ENCODE data around the gene TCF15. TPM values are rescaled to one million over a fixed set of nuclear protein-coding genes. Genes with fewer than 3 reads are reported as not detected.

TCF15 gene
- total RNA-seq, 4 donors from 2014 or later: 1.2 to 13.2 (median 2.6) TPM

DNA sequence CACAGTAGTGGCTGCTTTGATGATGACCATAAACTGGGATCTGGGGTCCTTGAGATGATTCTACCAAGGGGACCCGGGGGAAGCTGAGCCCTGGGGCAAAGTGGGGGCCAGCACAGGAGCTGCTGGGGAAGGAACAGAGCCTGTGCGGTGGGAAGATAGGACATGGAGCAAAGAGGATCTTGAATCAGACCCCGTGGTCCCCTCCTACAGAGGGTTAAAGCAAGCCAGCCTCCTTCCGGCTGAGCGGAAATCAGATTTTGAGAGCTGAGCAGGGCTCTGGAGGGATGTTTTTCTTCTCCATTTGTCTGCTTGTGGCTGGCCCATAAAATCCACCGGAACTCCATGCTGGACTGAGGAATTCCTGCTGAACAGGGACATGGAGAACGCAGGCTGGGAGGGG, 10.1 kb upstream of the TCF15 start:
- ATAC-seq (ENCODE audit: low FRiP score) (no peak), DNase-seq (ENCODE audit: low spot score) (no peak)
- TF ChIP-seq, protein P1, sequence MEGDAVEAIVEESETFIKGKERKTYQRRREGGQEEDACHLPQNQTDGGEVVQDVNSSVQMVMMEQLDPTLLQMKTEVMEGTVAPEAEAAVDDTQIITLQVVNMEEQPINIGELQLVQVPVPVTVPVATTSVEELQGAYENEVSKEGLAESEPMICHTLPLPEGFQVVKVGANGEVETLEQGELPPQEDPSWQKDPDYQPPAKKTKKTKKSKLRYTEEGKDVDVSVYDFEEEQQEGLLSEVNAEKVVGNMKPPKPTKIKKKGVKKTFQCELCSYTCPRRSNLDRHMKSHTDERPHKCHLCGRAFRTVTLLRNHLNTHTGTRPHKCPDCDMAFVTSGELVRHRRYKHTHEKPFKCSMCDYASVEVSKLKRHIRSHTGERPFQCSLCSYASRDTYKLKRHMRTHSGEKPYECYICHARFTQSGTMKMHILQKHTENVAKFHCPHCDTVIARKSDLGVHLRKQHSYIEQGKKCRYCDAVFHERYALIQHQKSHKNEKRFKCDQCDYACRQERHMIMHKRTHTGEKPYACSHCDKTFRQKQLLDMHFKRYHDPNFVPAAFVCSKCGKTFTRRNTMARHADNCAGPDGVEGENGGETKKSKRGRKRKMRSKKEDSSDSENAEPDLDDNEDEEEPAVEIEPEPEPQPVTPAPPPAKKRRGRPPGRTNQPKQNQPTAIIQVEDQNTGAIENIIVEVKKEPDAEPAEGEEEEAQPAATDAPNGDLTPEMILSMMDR (IDR thresholded peaks at IDR 0.05): no peak

DNA sequence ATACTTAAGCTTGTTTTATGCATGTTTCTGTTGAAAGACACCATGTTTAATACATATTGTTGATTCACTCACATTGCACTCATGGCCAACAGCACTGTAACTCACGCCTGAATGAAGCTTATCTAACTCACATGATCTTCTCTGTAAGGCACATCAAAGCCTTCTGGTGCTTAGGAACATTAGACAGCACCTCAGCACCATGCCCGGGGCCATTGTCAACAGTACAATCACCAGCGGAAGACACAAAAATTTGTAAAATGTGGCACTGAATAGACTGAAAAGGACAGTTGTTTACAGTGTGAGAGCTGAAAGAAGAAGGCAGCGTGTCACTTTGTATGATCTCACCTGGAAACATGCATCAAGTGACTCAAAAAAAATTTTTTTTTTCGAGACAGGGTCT, 8.9 kb upstream of the TCF15 start:
- TF ChIP-seq, protein P1 (IDR thresholded peaks at IDR 0.05): no peak
- DNase-seq (ENCODE audit: low spot score) (no peak), ATAC-seq (ENCODE audit: low FRiP score) (no peak)

DNA sequence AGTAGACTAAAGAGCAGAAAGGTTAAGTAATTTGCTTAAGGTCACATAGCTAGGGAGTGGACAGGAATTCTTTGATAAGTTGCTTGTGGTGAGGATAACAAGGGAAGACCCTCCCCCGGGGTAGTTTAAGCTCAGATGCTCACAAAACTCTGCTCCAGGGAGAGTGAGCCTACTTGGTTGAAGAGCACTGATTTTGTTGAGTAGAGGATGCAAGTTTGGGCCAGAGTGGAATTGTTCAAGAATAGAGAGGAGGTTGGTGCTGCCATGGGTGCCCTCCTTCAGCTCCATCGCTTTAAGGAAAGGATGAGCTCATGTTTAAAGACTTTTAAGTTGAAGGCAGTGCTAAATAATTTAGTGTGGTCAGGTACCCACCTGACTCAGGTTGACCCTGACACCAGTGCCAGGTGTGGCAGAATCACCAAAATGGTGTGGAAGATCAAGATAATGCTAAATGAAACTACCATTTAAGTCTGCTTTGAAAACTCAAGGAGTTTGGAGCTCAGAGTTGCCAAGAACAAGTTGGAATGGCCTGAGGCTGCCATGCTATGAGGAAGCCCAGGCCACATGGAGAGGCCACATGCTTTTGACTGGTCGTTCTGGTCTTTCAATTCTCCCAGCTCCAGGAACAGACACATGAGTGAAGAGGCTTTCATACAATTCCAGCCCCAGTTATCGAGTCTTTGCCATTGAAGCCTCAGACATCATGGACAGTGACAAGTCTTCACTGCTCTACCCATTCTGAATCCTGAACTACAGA, 8.0 kb upstream of the TCF15 start:
- ATAC-seq (ENCODE audit: low FRiP score): no peak
- TF ChIP-seq, protein P1 (IDR thresholded peaks at IDR 0.05): no peak
- DNase-seq (ENCODE audit: low spot score): no peak

DNA sequence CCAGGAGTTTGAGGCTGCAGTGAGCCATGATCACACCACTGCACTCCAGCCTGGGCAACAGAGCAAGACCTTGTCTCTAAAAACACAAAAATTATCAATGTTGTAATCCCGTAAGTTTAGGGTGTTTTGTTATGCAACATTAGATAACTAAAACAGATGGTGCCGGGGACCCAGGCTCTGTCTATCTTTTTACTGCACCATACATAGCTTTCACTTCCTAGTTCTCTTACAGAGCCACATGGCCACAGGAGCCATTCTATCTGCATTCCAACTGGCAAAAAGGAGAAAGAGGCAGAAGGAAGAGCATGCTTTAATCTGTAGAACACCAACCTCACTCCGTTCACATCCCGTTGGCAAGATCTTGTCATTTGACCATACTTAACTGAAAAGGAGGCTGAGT, 5.4 kb upstream of the TCF15 start:
- TF ChIP-seq, protein P1 (IDR thresholded peaks at IDR 0.05): no peak
- DNase-seq (ENCODE audit: low spot score) (no peak), ATAC-seq (ENCODE audit: low FRiP score) (no peak)

DNA sequence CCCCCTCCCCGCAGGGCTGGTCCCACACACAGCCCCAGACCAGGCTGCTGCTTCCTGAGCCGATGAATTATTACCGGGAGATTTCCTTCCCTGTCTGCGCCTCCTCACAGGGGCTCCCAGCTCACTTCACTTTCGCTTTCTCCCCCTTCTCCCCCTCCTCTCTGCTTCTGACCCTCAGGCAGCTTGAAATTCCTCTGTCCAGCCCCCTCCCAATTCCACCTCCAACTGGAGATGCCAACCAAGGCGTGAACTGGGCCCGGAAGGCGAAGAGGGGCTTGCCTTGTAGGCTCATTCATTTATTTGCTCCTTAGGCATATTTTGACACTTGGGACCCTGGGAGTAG, 1.7 kb upstream of the TCF15 start:
- ATAC-seq (ENCODE audit: low FRiP score) (no peak), DNase-seq (ENCODE audit: low spot score) (no peak)
- TF ChIP-seq, protein P1 (IDR thresholded peaks at IDR 0.05): no peak

DNA sequence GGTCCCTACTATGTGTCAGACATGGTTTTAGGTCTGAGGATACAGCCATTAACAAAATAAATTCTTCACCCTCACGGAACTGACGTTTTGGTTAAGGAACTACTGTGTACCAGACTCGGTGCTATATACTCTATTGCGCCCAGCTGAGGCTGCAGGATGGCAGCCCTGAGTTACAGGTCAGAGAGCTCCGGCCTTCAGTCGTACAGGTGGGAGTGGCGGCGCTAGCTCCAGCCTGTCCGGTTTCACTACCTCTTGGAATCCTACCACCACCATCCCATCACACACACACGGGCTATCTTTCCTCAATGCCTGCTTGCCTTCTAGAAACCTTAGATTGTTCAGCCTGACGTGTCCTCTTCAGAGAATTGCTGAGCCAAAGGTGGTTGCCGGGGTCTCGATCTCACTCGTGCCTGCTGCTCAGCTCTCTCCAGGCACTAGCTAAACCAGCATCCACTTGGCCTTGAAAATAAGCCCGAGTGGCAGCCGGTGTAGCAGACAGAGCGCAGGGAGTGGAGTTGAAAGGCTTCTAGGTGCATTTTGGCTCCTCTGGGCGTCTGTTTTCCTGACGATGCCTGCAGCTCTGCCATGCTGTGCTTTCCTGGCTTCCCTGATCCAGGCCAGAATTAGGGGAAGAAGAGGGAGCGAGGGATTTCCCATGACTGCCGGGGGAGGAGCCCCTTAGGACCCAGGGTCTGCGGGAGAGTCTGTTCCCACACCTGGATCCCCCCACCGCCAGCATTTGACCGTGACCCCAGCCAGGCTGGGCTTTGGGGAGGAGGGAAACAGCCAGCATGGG, 1.1 kb upstream of the TCF15 start:
- TF ChIP-seq, protein P1 (IDR thresholded peaks at IDR 0.05): no peak
- no peak for DNase-seq (ENCODE audit: low spot score)
- peak; percentile 22 for ATAC-seq (ENCODE audit: low FRiP score)

Data from omental fat pad (tissue), 4 donors.